GM19372 (cell line): ENCODE measurements around the gene H2AZ2.
A peak's percentile ranks its signal among the peaks of the same experiment; 100 is the strongest.
"Not testable (repeated sequence)": the region's sequence is repeated elsewhere in the genome, so short reads cannot be mapped to it uniquely, and the experiment has no call there.

Experiments
- ATAC-seq: cut with Tn5 transposase; IDR thresholded peaks from one replicate; pipeline ENCODE4 v1.9.1; 2021; ENCODE audit warnings: mild to moderate bottlenecking, low read depth, moderate library complexity; ENCODE audit not compliant: unreplicated experiment

Gene H2AZ2

GRCh38 chr7:44871918-44872317 is 24.0 kb upstream of the H2AZ2 start:
- ATAC-seq: not testable (repeated sequence)

- not testable (repeated sequence) for ATAC-seq
Measured at GRCh38 chr7:44870780-44871179, 22.9 kb upstream of the H2AZ2 start.

GRCh38 chr7:44870336-44870735 is 22.4 kb upstream of the H2AZ2 start:
- ATAC-seq: not testable (repeated sequence)

GRCh38 chr7:44867073-44867995 is 19.4 kb upstream of the H2AZ2 start:
- no peak for ATAC-seq

GRCh38 chr7:44861949-44862348 is 14.1 kb upstream of the H2AZ2 start:
- not testable (repeated sequence) for ATAC-seq

GRCh38 chr7:44858161-44858560 is 10.3 kb upstream of the H2AZ2 start:
- no peak for ATAC-seq

GRCh38 chr7:44854644-44855364 is 6.9 kb upstream of the H2AZ2 start:
- ATAC-seq: no peak

GRCh38 chr7:44853391-44853790 is 5.5 kb upstream of the H2AZ2 start:
- no peak for ATAC-seq

GRCh38 chr7:44852590-44852989 is 4.7 kb upstream of the H2AZ2 start:
- ATAC-seq: no peak

- no peak for ATAC-seq
Measured at GRCh38 chr7:44849885-44850544, 2.1 kb upstream of the H2AZ2 start.

- no peak for ATAC-seq
Measured at GRCh38 chr7:44849259-44849884, 1.5 kb upstream of the H2AZ2 start.

GRCh38 chr7:44847509-44847919 is 373 bp downstream of the H2AZ2 start:
- peak; percentile 58 for ATAC-seq

GRCh38 chr7:44846816-44847508 is 925 bp downstream of the H2AZ2 start:
- ATAC-seq: no peak

GRCh38 chr7:44846390-44846789 is 1.5 kb downstream of the H2AZ2 start:
- ATAC-seq: not testable (repeated sequence)

GRCh38 chr7:44845451-44845850 is 2.4 kb downstream of the H2AZ2 start:
- no peak for ATAC-seq

GRCh38 chr7:44843440-44843839 is 4.4 kb downstream of the H2AZ2 start:
- not testable (repeated sequence) for ATAC-seq

GRCh38 chr7:44842675-44843074 is 5.2 kb downstream of the H2AZ2 start:
- not testable (repeated sequence) for ATAC-seq

- no peak for ATAC-seq
Measured at GRCh38 chr7:44838751-44839150, 9.1 kb downstream of the H2AZ2 start.

GRCh38 chr7:44827567-44827966 is 20.3 kb downstream of the H2AZ2 start:
- ATAC-seq: no peak
